Erythroblast (primary cell): Measurements from ENCODE around the gene BRME1.
A peak's percentile ranks its signal among the peaks of the same experiment; 100 is the strongest.

Experiments
- DNase-seq, 2 experiments: peaks; one replicate each; lab custom pipeline; 2025; lab: John Stamatoyannopoulos, UW
- GATA1 ChIP-seq: IDR thresholded peaks from 2 replicates; pipeline ENCODE4 v1.6.1; 2011; ENCODE audit warnings: low read depth, mild to moderate bottlenecking, control low read depth, low read length, moderate library complexity
- POLR2A ChIP-seq: IDR thresholded peaks from 2 replicates; pipeline ENCODE4 v1.6.1; 2011; ENCODE audit warnings: mild to moderate bottlenecking, low read length

BRME1 gene

GRCh38 chr19:13838435-13839129 lies 67.3 kb downstream of the BRME1 start:
- no peak for DNase-seq
- peak; percentile 79 for TF ChIP-seq POLR2A
- no peak for TF ChIP-seq GATA1

GRCh38 chr19:13835791-13836723 lies 69.9 kb downstream of the BRME1 start:
- DNase-seq: peak in 1 of 2 experiments; percentile 52

GRCh38 chr19:13834244-13835069 lies 71.5 kb downstream of the BRME1 start:
- no peak for TF ChIP-seq POLR2A
- no peak for TF ChIP-seq GATA1
- DNase-seq: no peak

More at GRCh38 chr19:13835791-13836723, 69.9 kb downstream of the BRME1 start:
- TF ChIP-seq POLR2A (no peak), GATA1 (no peak)

GRCh38 chr19:13833330-13834243 lies 72.3 kb downstream of the BRME1 start:
- peak; percentile 92 to 95 for DNase-seq
- TF ChIP-seq POLR2A (peak; percentile 85), GATA1 (no peak)
